ENCODE results near the gene C6orf62.

GRCh38 chr6:24655215-24655614, 63.7 kb downstream of the C6orf62 start:
- TF ChIP-seq CTCF (conservative IDR thresholded peaks at IDR 0.05) (no peak), ZFX (IDR thresholded peaks at IDR 0.05) (no peak)

Data from C4-2B (cell line).